HepG2 (cell line): ENCODE measurements around the gene CFHR2. TPM values are rescaled to one million over a fixed set of nuclear protein-coding genes. Genes with fewer than 3 reads are reported as not detected.
"Not testable (repeated sequence)": the region's sequence is repeated elsewhere in the genome, so short reads cannot be mapped to it uniquely, and the experiment has no call there.

Source experiments
- FOXC1 ChIP-seq: sonication (generic); formaldehyde crosslinking; IDR thresholded peaks from 2 replicates; pipeline ENCODE4 v1.8.0; 2022; ENCODE audit warnings: mild to moderate bottlenecking, missing genetic modification reagents, borderline replicate concordance
- FOXP4 ChIP-seq: sonication (generic); formaldehyde crosslinking; IDR thresholded peaks from 2 replicates; pipeline ENCODE4 v1.4.0; 2020; ENCODE audit warnings: missing genetic modification reagents
- IRF9 ChIP-seq: sonication (generic); formaldehyde crosslinking; IDR thresholded peaks from 2 replicates; pipeline ENCODE4 v1.8.0; 2022; ENCODE audit warnings: missing genetic modification reagents, mild to moderate bottlenecking, borderline replicate concordance
- RARA ChIP-seq: IDR thresholded peaks from 2 replicates; pipeline ENCODE4 v1.6.1; 2016; ENCODE audit warnings: missing genetic modification reagents, missing compliant biosample characterization
- SKIL ChIP-seq: sonication (generic); formaldehyde crosslinking; IDR thresholded peaks from 2 replicates; pipeline ENCODE4 v1.8.0; 2022; ENCODE audit warnings: missing genetic modification reagents, mild to moderate bottlenecking, moderate library complexity, borderline replicate concordance
- SP1 ChIP-seq, 2 experiments: fragments of 450-650 bp in 1 of 2; sonication (generic) in 1 of 2; formaldehyde crosslinking in 1 of 2; IDR thresholded peaks; 2 replicates each; pipeline versions ENCODE4 v1.4.0 to v1.6.1; 2016 to 2020; ENCODE audit warnings: missing genetic modification reagents in 1 of 2
- ZBTB40 ChIP-seq, 2 experiments: fragments of 450-650 bp in 1 of 2; sonication (generic) in 1 of 2; formaldehyde crosslinking in 1 of 2; IDR thresholded peaks; 2 replicates each; pipeline versions ENCODE4 v1.6.1 to v1.8.0; 2016 to 2022; ENCODE audit warnings: antibody characterized with exemption in 1 of 2, mild to moderate bottlenecking in 1 of 2, missing genetic modification reagents in 1 of 2
- ZMYM4 ChIP-seq: sonication (generic); formaldehyde crosslinking; IDR thresholded peaks from 2 replicates; pipeline ENCODE4 v1.8.1; 2023; ENCODE audit warnings: mild to moderate bottlenecking, missing genetic modification reagents
- ZNF343 ChIP-seq: sonication (generic); formaldehyde crosslinking; IDR thresholded peaks from 2 replicates; pipeline ENCODE4 v1.4.0; 2020; ENCODE audit warnings: mild to moderate bottlenecking, missing genetic modification reagents
- ZNF414 ChIP-seq: sonication (generic); formaldehyde crosslinking; IDR thresholded peaks from 2 replicates; pipeline ENCODE4 v1.5.0; 2020; ENCODE audit warnings: missing genetic modification reagents
- ZNF629 ChIP-seq: sonication (generic); formaldehyde crosslinking; conservative IDR thresholded peaks from 2 replicates; pipeline ENCODE4 v1.5.0; 2020; ENCODE audit warnings: missing genetic modification reagents
- polyA plus RNA-seq, 8 experiments: library from polyadenylated mRNA; depleted of rRNA in 3 of 8; stranded (reverse) in 7 of 8; unstranded in 1 of 8; fragments of >200 nt; fragmentation: Illumina TruSeq in 4 of 8; extraction: Trizol in 4 of 8; gene quantifications; 2 replicates each; pipeline versions ENCODE4 v1.2.1 to v1.2.3, GENCODE V29; 2011 to 2016; ENCODE audit warnings: low read depth in 4 of 8, missing spikeins in 1 of 8, mixed read lengths in 1 of 8; ENCODE audit not compliant: insufficient read depth in 1 of 8
- total RNA-seq, 5 experiments: library from RNA; depleted of rRNA; stranded (reverse); fragments of >200 nt; fragmentation: Illumina TruSeq; extraction: Trizol; gene quantifications; 2 replicates each; pipeline ENCODE4 v1.2.3, GENCODE V29; 2016; ENCODE audit warnings: low read depth in 1 of 5

The CFHR2 gene
- total and polyA plus RNA-seq, 2 of the 13 experiments (the other 11 are each of a cell fraction or from before 2014, with no cell fraction given) = not detected

GRCh38 chr1:196991919-196992651 lies 48.5 kb downstream of the CFHR2 start (continued):
- TF ChIP-seq ZNF343 = 0 out of 2 replicates have a peak, but pooled peaks have one; percentile 50
- TF ChIP-seq ZNF414 = peak; percentile 40; the same call in 1 of the 2 replicates
- TF ChIP-seq SKIL (CRISPR knock-in tag) = peak; percentile 57; the same call in 1 of the 2 replicates
- peak; percentile 93 for TF ChIP-seq ZMYM4 (CRISPR knock-in tag)
- not testable (repeated sequence) for TF ChIP-seq SP1, ZBTB40 (IDR thresholded peaks at IDR 0.05)
- TF ChIP-seq SP1 (CRISPR knock-in tag; IDR thresholded peaks at IDR 0.05) = peak; percentile 64
- 0 out of 2 replicates have a peak, but pooled peaks have one; percentile 29 for TF ChIP-seq IRF9
- TF ChIP-seq ZNF629 = 0 out of 2 replicates have a peak, but pooled peaks have one; percentile 18
- TF ChIP-seq ZBTB40 (CRISPR knock-in tag; IDR thresholded peaks at IDR 0.05) = peak; percentile 63; the same call in 1 of the 2 replicates
- TF ChIP-seq RARA (CRISPR knock-in tag) = peak; percentile 25; the same call in 1 of the 2 replicates
- peak; percentile 87 for TF ChIP-seq FOXP4 (CRISPR knock-in tag)
- TF ChIP-seq FOXC1 (CRISPR knock-in tag) = peak; percentile 59; the same call in 1 of the 2 replicates
